ACHN (cell line): ENCODE data around the gene FERMT3.

Experiments used
- DNase-seq: peaks from one replicate; pipeline ENCODE4 v3.0.0-alpha.2; 2015
- in situ Hi-C: cut with HindIII; loops from 2 replicates; pipeline ENCODE4 v1.10.0; 2017; ENCODE audit warnings: low sequenced_read_pairs, low pct_ligation_motif_present, low pct_unique_long_range_greater_than_20kb

FERMT3 gene

GRCh38 chr11:64253481-64253880 lies 47.0 kb downstream of the FERMT3 start:
- in situ Hi-C loops = no loop called here

GRCh38 chr11:64254326-64254725 lies 47.8 kb downstream of the FERMT3 start:
- no peak for DNase-seq
- in situ Hi-C loops = no loop called here

More at GRCh38 chr11:64253481-64253880, 47.0 kb downstream of the FERMT3 start:
- no peak for DNase-seq

- no peak for DNase-seq
- in situ Hi-C loops = no loop called here
Observed at GRCh38 chr11:64255135-64256128, 48.9 kb downstream of the FERMT3 start.

GRCh38 chr11:64256300-64256699 lies 49.8 kb downstream of the FERMT3 start:
- in situ Hi-C loops = no loop called here
- DNase-seq = no peak

- in situ Hi-C loops = no loop called here
- DNase-seq = no peak
Observed at GRCh38 chr11:64258356-64258755, 51.8 kb downstream of the FERMT3 start.

GRCh38 chr11:64258946-64259532 lies 52.5 kb downstream of the FERMT3 start:
- in situ Hi-C loops = no loop called here
- DNase-seq = no peak

- DNase-seq = no peak
Observed at GRCh38 chr11:64259533-64260067, 53.1 kb downstream of the FERMT3 start.

GRCh38 chr11:64260147-64260708 lies 53.7 kb downstream of the FERMT3 start:
- in situ Hi-C loops = no loop called here
- no peak for DNase-seq

More at GRCh38 chr11:64259533-64260067, 53.1 kb downstream of the FERMT3 start:
- in situ Hi-C loops = no loop called here

GRCh38 chr11:64261556-64262080 lies 55.1 kb downstream of the FERMT3 start:
- in situ Hi-C loops = no loop called here
- DNase-seq = no peak

GRCh38 chr11:64262271-64263002 lies 55.9 kb downstream of the FERMT3 start:
- in situ Hi-C loops = no loop called here
- DNase-seq = no peak

GRCh38 chr11:64263021-64263946 lies 56.8 kb downstream of the FERMT3 start:
- DNase-seq = no peak
- in situ Hi-C loops = no loop called here

GRCh38 chr11:64263947-64264317 lies 57.4 kb downstream of the FERMT3 start:
- in situ Hi-C loops = no loop called here
- no peak for DNase-seq

GRCh38 chr11:64264371-64264852 lies 57.9 kb downstream of the FERMT3 start:
- in situ Hi-C loops = no loop called here

GRCh38 chr11:64265176-64266160 lies 58.9 kb downstream of the FERMT3 start:
- in situ Hi-C loops = no loop called here

More at GRCh38 chr11:64264371-64264852, 57.9 kb downstream of the FERMT3 start:
- DNase-seq = no peak

GRCh38 chr11:64266339-64266738 lies 59.8 kb downstream of the FERMT3 start:
- no peak for DNase-seq
- in situ Hi-C loops = no loop called here

More at GRCh38 chr11:64265176-64266160, 58.9 kb downstream of the FERMT3 start:
- DNase-seq = no peak
